Progenitor cell of endocrine pancreas (in vitro differentiated cells): ENCODE measurements around the gene DCN. TPM values are rescaled to one million over a fixed set of nuclear protein-coding genes. Genes with fewer than 3 reads are reported as not detected.
A peak's percentile ranks its signal among the peaks of the same experiment; 100 is the strongest.

ENCODE experiments used
- DNase-seq: peaks from one replicate; pipeline ENCODE4 v3.0.0; 2021; ENCODE audit warnings: low spot score; ENCODE audit not compliant: unreplicated experiment
- H3K27ac Mint-ChIP-seq: 2 replicates; pipeline ENCODE4 v1.8.0; 2021; ENCODE audit warnings: mild to moderate bottlenecking, moderate library complexity, mixed read lengths
- H3K27me3 Mint-ChIP-seq: 2 replicates; pipeline ENCODE4 v1.8.0; 2021; ENCODE audit warnings: mixed read lengths
- H3K36me3 Mint-ChIP-seq: 2 replicates; pipeline ENCODE4 v1.8.0; 2022; ENCODE audit warnings: mixed read lengths; ENCODE audit not compliant: insufficient read depth
- H3K4me1 Mint-ChIP-seq: 2 replicates; pipeline ENCODE4 v1.8.0; 2021; ENCODE audit warnings: low read depth, mixed read lengths
- H3K4me3 Mint-ChIP-seq: 2 replicates; pipeline ENCODE4 v1.8.0; 2021; ENCODE audit warnings: low read depth, mild to moderate bottlenecking, moderate library complexity, mixed read lengths
- H3K9me3 Mint-ChIP-seq: 2 replicates; pipeline ENCODE4 v1.8.0; 2021; ENCODE audit warnings: low read depth, mixed read lengths
- total RNA-seq: library from RNA; stranded (reverse); gene quantifications from 2 replicates; pipeline ENCODE4 v1.2.1, GENCODE V29; 2021
- TF ChIP-seq, protein P1 (sequence below): fragments of 200-600 bp; sonication (generic); IDR thresholded peaks from one replicate; pipeline ENCODE4 v1.5.0; 2021; ENCODE audit warnings: antibody characterized with exemption, mild to moderate bottlenecking; ENCODE audit not compliant: unreplicated experiment

Gene DCN
- total RNA-seq, 1 donor from 2014 or later, result not detected

DNA sequence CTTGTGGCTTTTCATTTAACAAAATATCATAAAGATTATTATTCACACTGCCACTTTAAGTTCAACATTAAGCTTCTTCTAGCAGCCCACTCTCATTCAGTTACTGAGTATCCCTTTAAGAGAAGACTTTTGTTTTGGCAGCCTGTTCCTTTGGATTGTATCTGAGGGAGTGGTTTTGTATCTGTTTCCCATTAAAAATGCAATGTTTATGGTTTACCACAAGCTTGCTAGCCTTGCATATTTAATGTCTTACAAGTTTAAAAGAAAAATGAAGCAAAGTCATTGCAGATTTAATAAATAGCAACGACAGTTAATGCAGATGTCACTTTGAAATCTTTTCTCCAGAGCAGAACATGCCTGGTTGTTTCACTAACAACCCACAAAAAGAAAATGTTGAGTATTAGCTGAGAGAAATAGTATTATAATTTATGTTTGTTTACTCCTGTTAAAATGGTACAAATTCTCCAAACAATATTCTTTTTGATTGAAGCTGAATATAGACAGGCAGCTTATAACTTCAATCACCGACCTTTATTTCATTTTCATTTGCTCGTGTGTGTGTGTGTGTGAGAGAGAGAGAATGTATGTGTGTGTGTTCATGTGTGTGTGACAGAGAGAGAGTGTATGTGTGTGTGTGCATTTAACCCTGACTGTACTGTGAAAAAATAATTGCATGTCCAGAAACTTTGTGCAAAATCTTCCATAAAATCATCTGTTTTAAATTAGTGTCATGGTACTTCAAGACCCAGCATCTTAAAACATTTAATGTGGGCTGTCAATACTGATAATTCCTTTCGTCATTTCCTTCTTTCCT is 1.8 kb downstream of the DCN start:
- Mint-ChIP-seq H3K4me3 (no peak overlapping the region), H3K27ac (no peak overlapping the region), H3K36me3 (no peaks in the 10 kb centered on the region), H3K27me3 (no peaks in the 10 kb centered on the region), H3K9me3 (no peaks in the 10 kb centered on the region), H3K4me1 (no peaks in the 10 kb centered on the region)
- no peak for DNase-seq
- TF ChIP-seq, protein P1, sequence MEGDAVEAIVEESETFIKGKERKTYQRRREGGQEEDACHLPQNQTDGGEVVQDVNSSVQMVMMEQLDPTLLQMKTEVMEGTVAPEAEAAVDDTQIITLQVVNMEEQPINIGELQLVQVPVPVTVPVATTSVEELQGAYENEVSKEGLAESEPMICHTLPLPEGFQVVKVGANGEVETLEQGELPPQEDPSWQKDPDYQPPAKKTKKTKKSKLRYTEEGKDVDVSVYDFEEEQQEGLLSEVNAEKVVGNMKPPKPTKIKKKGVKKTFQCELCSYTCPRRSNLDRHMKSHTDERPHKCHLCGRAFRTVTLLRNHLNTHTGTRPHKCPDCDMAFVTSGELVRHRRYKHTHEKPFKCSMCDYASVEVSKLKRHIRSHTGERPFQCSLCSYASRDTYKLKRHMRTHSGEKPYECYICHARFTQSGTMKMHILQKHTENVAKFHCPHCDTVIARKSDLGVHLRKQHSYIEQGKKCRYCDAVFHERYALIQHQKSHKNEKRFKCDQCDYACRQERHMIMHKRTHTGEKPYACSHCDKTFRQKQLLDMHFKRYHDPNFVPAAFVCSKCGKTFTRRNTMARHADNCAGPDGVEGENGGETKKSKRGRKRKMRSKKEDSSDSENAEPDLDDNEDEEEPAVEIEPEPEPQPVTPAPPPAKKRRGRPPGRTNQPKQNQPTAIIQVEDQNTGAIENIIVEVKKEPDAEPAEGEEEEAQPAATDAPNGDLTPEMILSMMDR, result no peak

DNA sequence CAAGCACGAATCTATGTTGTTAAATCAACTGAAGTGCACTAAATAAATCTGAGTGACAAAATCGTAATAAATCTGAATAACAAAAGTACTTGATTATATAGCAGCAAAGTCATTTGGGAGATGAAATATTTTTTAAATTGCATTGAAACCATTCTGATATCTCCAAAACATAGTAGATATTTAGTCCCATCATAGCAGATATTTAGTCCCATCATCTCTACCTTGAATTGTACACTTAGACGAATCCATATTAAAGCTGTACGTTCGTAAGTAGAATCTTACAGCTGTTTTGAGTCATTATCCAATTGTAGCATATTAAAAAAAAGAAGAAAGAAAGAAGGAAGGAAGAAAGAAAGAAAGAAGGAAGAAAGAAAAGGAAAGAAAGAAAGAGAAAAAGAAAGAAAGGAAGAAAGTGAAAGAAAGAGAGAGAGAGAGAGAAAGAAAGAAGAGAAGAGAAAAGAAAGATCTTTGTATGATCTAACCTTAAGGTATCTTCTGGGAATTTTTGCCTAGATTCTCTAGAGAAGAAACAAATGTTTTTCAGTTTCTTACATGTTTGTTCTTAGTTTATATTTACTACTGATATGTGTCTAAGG is 2.6 kb downstream of the DCN start:
- TF ChIP-seq, protein P1, result no peak
- Mint-ChIP-seq H3K36me3 (no peaks in the 10 kb centered on the region), H3K27me3 (no peaks in the 10 kb centered on the region)

DNA sequence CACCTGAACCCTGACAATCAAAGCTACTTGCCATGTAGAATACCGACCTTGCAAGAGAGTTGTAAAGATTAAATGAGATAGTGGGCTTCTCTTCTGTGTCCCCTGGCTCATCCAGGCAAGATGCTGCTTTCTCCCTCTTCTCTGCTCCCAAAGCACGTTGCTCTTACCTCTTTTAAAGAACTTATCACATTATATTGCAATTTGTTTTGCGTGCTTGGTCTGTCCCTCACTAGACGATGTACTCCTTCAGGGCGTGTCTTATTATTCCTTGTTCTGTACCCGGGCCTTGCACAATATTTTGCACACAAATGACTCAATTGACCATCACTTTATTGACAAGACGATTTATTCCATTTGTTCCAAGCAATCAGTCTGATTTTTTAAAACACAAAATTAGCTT is 3.3 kb downstream of the DCN start:
- Mint-ChIP-seq H3K4me1 (no peaks in the 10 kb centered on the region), H3K9me3 (no peaks in the 10 kb centered on the region), H3K36me3 (no peaks in the 10 kb centered on the region), H3K27me3 (no peaks in the 10 kb centered on the region), H3K27ac (no peak overlapping the region), H3K4me3 (no peak overlapping the region)
- DNase-seq, result no peak
- TF ChIP-seq, protein P1, result no peak

More for the DNA sequence above, 2.6 kb downstream of the DCN start:
- Mint-ChIP-seq H3K4me3 (no peak overlapping the region), H3K4me1 (no peaks in the 10 kb centered on the region), H3K9me3 (no peaks in the 10 kb centered on the region), H3K27ac (no peak overlapping the region)
- no peak for DNase-seq

DNA sequence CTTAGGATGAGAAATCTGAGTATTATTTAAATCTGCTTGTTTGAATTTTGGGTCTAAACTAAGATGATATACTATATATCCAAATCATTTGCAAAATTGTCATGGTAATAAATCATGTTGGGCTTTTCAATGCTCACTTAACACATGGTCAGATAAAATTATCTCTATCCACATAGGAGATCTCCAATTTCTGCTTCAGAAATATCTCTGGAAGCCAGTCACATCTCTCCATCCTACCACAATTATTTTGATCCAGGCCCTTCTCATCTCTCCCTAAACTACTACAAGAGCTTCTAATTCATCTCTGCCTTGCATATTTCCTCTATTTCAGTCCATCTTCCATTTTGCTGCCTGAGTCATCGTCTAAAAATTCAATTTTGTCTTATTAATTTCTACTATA is 3.8 kb downstream of the DCN start:
- H3K4me1 Mint-ChIP-seq, result no peaks in the 10 kb centered on the region
- H3K27me3 Mint-ChIP-seq, result no peaks in the 10 kb centered on the region
- no peak overlapping the region for H3K27ac Mint-ChIP-seq
- no peaks in the 10 kb centered on the region for H3K36me3 Mint-ChIP-seq
- TF ChIP-seq, protein P1, result no peak
- no peaks in the 10 kb centered on the region for H3K9me3 Mint-ChIP-seq
- H3K4me3 Mint-ChIP-seq, result no peak overlapping the region
- no peak for DNase-seq

DNA sequence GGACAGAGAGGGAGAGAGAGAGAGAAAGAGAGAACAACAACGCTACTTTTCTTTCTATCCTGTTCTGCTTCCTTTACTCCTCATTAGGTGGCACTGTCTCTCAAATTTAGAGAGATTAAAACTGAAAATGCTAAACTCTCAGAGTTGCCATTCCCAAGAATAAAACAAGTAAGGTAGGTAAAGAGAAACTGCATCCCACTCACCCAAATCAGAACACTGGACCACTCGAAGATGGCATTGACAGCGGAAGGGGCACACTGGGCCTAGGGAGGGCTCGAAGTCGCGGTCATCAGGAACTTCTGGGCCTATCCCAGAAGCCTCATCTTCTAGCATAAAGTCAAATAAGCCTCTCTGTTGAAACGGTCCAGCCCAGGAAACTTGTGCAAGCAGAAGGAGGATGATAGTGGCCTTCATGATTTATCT is 4.5 kb downstream of the DCN start:
- TF ChIP-seq, protein P1, result peak; percentile 41
- no peaks in the 10 kb centered on the region for H3K27me3 Mint-ChIP-seq
- no peak for DNase-seq
- no peaks in the 10 kb centered on the region for H3K4me1 Mint-ChIP-seq
- no peaks in the 10 kb centered on the region for H3K36me3 Mint-ChIP-seq
- H3K4me3 Mint-ChIP-seq, result no peak overlapping the region
- no peak overlapping the region for H3K27ac Mint-ChIP-seq
- no peaks in the 10 kb centered on the region for H3K9me3 Mint-ChIP-seq
